SHP77 treated with DMSO at 0.1 percent for 48 hours (cell line): Measurements from ENCODE around the gene METTL4.

Experiments used
- DNase-seq: peaks from one replicate; lab custom pipeline; 2025; lab: John Stamatoyannopoulos, UW

METTL4 gene

DNA sequence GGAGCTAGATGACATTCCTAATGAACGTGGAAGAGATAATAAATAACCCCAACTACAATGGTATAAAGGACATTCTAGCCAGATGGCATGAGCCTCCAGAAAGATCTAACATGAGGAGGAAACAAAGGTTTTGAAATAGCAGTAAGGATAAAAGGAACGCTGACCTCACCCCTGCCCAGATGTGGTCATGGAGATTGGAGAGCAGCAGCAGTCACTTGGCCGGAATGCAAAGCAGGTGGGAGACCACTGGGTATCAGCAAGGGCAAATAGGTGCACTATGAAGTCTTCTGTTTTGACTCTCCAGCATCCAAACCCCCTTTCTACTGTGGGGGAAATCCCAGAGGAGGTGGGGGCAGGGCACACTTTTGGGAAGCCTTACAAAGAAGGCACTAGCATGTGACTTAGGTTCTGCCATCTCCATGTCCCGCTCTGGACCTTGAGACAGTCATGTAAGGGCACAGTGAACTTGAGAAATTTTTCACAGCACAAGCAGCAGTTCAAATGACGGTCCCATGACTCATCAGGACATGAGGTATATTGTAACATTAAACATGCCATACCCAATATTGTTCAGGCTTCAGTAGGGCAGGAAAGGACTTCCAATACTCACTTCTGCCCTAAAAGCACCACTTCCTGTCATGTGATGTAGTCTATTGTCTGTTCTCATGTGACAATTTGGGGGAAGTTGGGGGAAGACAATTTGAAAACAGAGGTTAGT lies 55.2 kb downstream of the METTL4 start:
- DNase-seq: no peak

DNA sequence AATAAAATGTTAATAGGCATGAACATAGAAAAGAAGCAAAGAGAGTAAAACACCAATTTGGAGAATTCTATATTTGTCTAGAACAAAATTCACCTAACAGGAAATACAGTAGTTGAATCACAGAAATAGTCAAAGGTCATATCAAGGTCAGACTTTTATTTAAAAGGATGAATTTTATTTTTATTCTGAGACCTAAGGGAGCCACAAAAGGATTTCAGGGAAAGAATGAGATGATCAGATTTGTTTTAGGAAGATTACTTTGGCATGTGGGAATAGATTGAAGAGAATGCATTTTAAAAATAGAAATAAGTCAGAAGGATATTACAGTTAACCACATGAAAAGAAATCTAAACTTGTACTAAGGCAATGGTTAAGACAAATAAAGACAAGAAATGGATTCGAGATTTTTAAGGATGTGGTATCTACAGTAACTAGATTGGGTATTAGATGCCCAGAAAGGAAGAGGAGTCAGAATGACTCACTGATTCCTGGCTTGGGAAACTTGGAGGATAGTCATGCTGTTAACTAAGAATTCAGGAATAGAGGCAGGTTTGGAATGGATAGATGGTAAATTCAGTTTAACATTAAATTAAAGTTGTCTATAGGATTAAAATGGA lies 56.0 kb downstream of the METTL4 start:
- DNase-seq: no peak

DNA sequence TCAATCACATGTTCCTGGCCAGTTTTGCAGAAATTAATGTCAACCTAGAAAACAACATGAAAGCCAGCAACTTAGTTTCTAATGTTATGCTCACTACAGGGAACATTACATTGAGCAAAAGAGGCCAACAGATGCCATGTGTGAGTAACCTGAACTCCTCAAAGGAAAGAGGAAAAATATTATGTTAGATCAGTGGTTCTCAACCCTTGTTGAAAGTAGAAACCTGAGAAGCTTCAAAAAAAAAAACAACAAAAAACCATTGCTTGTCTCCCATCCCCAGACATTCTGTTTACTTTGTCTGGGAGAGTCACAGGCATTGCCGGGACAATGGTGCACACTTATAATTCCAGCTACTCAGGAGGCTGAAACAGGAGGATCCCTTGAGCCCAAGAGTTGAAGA lies 57.7 kb downstream of the METTL4 start:
- DNase-seq: no peak

DNA sequence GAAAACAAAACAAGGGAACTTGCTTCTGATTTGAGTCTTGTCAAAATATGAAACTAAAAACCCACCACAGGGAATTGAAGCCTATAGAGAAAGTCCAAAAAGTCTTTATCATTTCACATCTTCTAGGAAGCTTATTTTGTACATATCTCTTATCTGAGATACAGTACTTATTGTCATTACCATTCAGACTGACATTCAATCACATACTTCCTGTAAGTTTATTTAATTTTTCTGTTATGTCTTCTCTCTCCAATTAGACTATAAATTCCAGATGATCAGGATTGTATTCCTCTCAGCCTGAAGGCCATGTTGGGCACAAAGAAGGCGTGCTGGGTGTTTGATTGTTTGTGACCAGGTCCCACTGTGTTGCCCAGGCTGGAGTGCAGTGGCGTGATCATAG lies 59.2 kb downstream of the METTL4 start:
- no peak for DNase-seq

DNA sequence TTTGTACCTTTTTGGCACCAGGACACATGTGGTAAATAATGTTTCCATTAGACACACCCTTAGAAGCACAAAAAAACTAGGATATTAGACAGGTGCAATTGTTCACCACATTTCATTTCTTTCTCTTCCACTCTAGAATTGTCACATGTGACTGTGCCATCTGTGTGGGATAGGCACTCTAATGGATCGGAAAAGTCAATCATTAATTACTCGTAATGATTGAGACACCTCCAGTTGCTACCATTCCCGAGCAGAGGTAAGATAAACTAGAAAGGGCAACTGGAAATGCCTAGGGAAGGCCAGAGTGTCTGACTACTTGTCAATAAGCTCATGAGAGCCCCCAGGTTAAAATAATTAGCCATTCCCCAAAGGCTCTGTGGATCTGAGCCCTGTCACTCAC lies 59.9 kb downstream of the METTL4 start:
- no peak for DNase-seq

DNA sequence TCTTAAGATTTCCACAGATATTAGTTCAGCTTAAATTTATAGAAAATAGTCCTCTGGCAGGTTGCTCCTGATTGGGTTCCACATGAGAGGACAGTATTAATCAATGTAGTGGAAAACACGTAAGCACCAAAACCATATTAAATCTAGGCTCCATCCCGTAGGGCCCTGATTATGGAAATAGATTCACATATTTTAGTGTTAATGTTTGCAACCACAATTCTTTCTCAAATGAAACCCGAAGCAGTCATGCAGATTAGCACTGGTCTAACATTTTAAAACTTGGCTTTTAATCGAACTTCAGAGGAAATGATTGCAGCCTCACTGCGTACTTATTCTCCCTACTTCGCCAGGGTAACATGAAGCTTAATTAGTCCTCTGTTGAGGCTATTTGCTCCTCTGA lies 60.9 kb downstream of the METTL4 start:
- DNase-seq: no peak

DNA sequence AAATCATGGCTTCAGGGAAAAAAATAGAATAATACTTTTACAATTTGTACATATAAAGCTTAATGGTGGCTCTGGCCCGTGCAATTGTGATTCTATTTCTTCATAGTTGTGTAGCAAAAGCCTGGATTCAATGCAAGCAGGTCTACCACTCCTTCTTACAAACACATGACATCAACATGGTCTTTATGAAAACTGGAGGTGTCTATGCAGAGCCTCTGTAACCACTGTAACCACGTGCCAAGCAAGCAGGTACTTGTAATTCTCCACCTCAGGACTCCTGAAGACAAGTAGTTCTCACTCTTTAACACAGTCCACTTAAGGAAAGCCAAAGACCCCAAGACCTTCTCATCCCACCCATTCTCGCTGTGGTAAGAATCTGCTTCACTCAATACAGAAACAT lies 62.6 kb downstream of the METTL4 start:
- no peak for DNase-seq

DNA sequence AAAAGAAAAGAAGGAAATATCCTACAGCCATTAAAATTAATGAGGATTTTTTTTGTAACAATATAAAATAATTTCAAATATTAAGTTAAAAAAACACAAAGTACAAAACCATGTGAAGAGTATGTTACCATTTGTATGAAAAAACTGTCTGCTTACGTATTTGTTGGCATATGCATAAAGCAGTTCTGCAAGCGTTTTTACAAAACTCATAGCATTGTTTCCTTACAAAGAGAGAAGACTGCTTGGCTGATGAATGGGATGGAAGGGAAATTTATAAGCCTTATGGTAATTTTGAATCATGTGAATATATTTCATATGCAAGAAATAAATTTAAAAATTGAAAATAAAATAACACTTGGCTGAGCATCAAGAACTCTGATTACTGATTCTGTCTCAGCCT lies 63.1 kb downstream of the METTL4 start:
- no peak for DNase-seq

DNA sequence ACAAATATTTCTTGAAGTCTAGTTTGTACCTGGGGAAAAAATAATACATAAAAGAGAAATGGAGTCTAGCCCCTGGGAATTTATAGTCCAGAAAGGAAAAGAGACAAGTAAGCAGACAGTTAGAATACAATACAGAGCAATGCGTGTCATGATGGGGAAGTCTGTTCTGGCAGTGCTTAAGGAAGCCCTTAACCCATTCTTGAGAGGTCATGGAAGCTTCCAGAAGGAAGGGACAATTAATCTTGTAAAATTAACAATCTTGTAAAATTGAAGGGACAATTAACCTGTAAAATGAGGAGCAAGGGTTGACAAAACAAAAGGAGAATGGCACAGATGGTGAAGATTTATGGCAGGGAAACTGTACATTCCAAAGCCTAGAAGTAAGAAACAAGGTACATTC lies 66.7 kb downstream of the METTL4 start:
- no peak for DNase-seq

DNA sequence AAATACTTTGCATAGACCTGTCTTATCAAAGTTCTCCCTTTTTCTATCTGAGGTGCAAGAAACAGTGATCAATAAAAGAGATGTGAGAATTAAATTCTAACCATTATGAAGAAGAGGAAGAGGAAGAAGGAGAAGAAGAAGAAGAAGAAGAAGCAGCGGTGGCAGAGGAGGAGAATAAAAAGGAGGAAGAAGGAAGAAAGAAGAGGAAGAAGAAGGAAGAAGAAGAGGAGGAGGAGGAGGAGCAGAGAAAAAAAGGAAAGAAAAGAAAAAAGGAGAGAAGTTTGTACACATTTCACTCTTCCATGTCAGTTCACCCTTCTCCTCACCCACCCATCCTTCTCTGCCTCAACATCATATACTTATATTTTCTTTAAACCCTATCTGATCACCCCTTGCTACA lies 68.4 kb downstream of the METTL4 start:
- no peak for DNase-seq

DNA sequence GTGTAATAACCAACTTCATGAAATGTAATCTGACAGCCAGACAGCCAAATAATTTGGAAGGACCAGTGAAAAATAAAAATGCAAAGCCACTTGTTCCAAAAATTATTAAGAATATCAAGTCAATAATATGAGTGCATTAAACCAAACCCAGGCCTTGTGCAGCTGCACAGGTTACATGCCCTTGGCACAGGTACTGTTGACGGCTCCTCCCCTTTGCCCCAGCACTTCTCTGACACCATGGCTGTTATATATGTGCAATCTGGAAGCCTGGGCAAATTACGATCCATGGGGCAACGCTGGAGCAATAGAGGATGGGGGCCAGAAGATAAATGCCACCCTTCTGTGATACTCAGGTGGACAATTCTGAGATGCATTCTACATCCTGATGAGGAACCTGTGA lies 68.9 kb downstream of the METTL4 start:
- no peak for DNase-seq

DNA sequence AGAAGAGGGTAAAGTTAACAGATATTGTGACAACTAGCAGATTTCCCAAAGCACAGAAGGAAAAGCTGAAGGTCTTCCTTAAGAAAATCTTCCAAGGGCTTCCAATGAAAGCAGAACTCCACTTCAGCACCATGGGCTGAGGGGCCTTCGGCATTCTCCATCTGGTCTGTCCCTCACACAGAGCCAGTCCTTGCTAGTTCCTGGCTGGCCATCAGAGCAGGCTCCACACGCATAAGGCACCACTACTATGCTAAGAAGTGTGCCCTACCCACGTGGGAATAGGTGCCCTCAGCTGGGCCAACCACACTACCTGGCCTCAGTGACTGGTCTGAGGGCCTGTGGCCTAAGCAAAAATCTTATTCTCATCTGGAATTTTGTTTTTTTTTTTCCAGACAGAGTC lies 73.5 kb downstream of the METTL4 start:
- DNase-seq: no peak

DNA sequence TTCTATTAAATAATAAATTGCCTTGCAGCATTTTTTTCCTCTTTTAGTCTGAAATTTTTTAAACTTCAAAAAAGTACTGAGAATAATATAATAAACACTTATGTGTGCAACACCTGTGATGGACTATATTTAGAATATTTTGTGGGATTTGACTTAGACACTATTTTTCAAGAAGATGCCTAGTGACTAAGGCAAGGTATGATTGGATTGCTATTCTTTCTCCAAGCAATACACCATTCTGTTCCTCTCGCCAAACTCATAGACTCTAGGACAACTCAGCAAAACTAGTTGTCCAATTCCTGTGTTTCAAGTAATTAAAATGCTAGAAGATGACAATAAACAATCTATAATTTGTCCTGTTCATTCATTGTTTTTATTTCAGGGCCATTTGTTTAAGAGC lies 75.9 kb downstream of the METTL4 start:
- DNase-seq: no peak

DNA sequence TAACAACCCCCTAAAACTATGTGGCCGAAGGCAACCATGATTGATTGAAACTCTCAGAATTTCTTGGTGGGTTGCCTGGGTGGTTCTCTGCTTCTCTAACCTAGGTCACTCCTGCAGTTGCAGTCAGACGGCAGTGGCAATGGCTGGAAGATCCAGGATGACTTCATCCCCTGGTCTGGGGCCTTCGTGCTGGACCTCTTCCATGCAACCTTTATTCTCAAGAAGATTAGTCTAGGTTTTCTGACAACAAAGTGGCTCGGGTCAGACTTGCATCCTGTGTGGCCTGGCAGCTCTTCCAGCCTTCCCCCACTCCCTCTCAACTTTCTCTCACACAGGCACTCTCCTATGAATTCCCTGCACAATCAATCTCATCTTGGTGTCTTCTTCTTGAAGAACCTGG lies 76.4 kb downstream of the METTL4 start:
- no peak for DNase-seq
